IMR-90 (cell line): ENCODE data around the gene NCOA3.

Source experiments
- CEBPB ChIP-seq: IDR thresholded peaks from 2 replicates; pipeline ENCODE4 v1.6.1; 2012; ENCODE audit warnings: low read depth, low read length, improper control_type of control experiment
- CTCF ChIP-seq: conservative IDR thresholded peaks from 2 replicates; pipeline ENCODE4 v1.5.1; 2012; ENCODE audit warnings: mild to moderate bottlenecking, low read depth, low read length, improper control_type of control experiment
- ELK1 ChIP-seq: fragments of 150-350 bp; IDR thresholded peaks from 2 replicates; pipeline ENCODE4 v1.6.1; 2016; ENCODE audit warnings: low read depth, mild to moderate bottlenecking, low read length, moderate library complexity, borderline replicate concordance
- MAZ ChIP-seq: IDR thresholded peaks from 2 replicates; pipeline ENCODE4 v1.6.1; 2012; ENCODE audit warnings: low read depth, mild to moderate bottlenecking, low read length, improper control_type of control experiment, moderate library complexity, borderline replicate concordance
- POLR2A ChIP-seq: IDR thresholded peaks from 2 replicates; pipeline ENCODE4 v1.6.1; 2012; ENCODE audit warnings: mild to moderate bottlenecking, low read depth, low read length
- SMC3 ChIP-seq: fragments of 150-350 bp; IDR thresholded peaks from 2 replicates; pipeline ENCODE4 v1.6.1; 2016; ENCODE audit warnings: low read depth, mild to moderate bottlenecking, antibody characterized with exemption, low read length, moderate library complexity

GRCh38 chr20:47676219-47676721 is 174.6 kb downstream of the NCOA3 start:
- TF ChIP-seq CTCF (no peak), POLR2A (no peak), ELK1 (no peak), SMC3 (no peak), MAZ (no peak), CEBPB (no peak)
